Aorta (tissue), 5 donors: Measurements from ENCODE around the gene JADE2. TPM values are rescaled to one million over a fixed set of nuclear protein-coding genes. Genes with fewer than 3 reads are reported as not detected.
A peak's percentile ranks its signal among the peaks of the same experiment; 100 is the strongest.
"Not testable (repeated sequence)": the region's sequence is repeated elsewhere in the genome, so short reads cannot be mapped to it uniquely, and the experiment has no call there.

Experiments
- ATAC-seq: fragments of 200-7000 bp; cut with Tn5 transposase; one replicate; pipeline ENCODE4 v1.9.1; 2022; ENCODE audit warnings: moderate library complexity; ENCODE audit not compliant: low FRiP score
- DNase-seq, 2 donors: peaks; one replicate each; pipeline ENCODE4 v3.0.0-alpha.2; 2020
- H3K27ac ChIP-seq, 2 donors: one replicate each; pipeline ENCODE4 v1.5.1; 2013; ENCODE audit warnings: low read length in 2 of 2, mild to moderate bottlenecking in 2 of 2, moderate library complexity in 2 of 2, control low read depth in 1 of 2, inconsistent platforms in 1 of 2, low read depth in 1 of 2
- H3K27me3 ChIP-seq, 2 donors: one replicate each; pipeline ENCODE4 v1.6.1; 2013; ENCODE audit warnings: control low read depth in 1 of 2, low read length in 1 of 2, mild to moderate bottlenecking in 1 of 2, moderate library complexity in 1 of 2; ENCODE audit not compliant: insufficient read depth in 2 of 2, control insufficient read depth in 1 of 2
- H3K36me3 ChIP-seq, 2 donors: one replicate each; pipeline ENCODE4 v1.6.1; 2013; ENCODE audit warnings: control low read depth in 1 of 2, low read length in 1 of 2, mild to moderate bottlenecking in 1 of 2; ENCODE audit not compliant: insufficient read depth in 2 of 2, control insufficient read depth in 1 of 2
- H3K4me1 ChIP-seq, 2 donors: one replicate each; pipeline ENCODE4 v1.6.1; 2013; ENCODE audit warnings: low read length in 2 of 2, control low read depth in 1 of 2, mild to moderate bottlenecking in 1 of 2, moderate library complexity in 1 of 2; ENCODE audit not compliant: insufficient read depth in 2 of 2, control insufficient read depth in 1 of 2
- H3K4me3 ChIP-seq, 2 donors: one replicate each; pipeline ENCODE4 v1.5.1; 2013; ENCODE audit warnings: low read length in 2 of 2, control low read depth in 1 of 2, mild to moderate bottlenecking in 1 of 2
- H3K9me3 ChIP-seq: one replicate; pipeline ENCODE4 v1.6.1; 2013; ENCODE audit warnings: mild to moderate bottlenecking, low read length; ENCODE audit not compliant: control insufficient read depth
- WGBS, 2 donors: extraction: QIAGEN DNeasy Blood & Tissue Kit; methylation state at CpG; one replicate each; pipeline ENCODE4 v1.1.7; 2013; 5-methylcytosine and 5-hydroxymethylcytosine counted together
- intact Hi-C, 2 donors: fragments of 100-400 bp; cut with DNase I; formaldehyde crosslinking; loops; one replicate each; pipeline versions ENCODE4 v1.14.2 to v1.15.0; 2022
- polyA plus RNA-seq, 2 donors: library from polyadenylated mRNA; stranded (reverse); fragments of 200-250 nt; gene quantifications; one replicate each; pipeline ENCODE4 v1.2.3, GENCODE V29; 2013
- total RNA-seq, 2 donors: library from RNA; stranded (reverse); fragmentation: NEBNext Ultra II Directional; extraction: Animal tissue kit (Norgen Biotek cat#: 25700); gene quantifications; one replicate each; pipeline ENCODE4 v1.2.1, GENCODE V29; 2021
- donor health status: healthy with polysubstance abuse.
- donor health status: Bipolar disorder and iron deficiency.
- donor health status: DM: no; HTN: no; CAD: no.
- donor health status: DM: no; HTN: no; CAD: no.
- donor health status: DM: yes; HTN: yes; CAD: no.

The JADE2 gene
- total and polyA plus RNA-seq, 4 donors, result 6.1 to 60.3 (median 25.7) TPM

GRCh38 chr5:134492568-134492967 is 32.9 kb upstream of the JADE2 start:
- Histone ChIP-seq H3K27me3 (no peaks in the 10 kb centered on the region), H3K4me1 (no peaks in the 10 kb centered on the region), H3K9me3 (no peaks in the 10 kb centered on the region), H3K4me3 (no peak overlapping the region), H3K36me3 (no peaks in the 10 kb centered on the region), H3K27ac (no peak overlapping the region)
- intact Hi-C loops, result no loop called here
- ATAC-seq, result no peak
- DNase-seq, result no peak
- 93% methylated on average over 6 of the region's 6 CpGs for WGBS, 2 donors

GRCh38 chr5:134493461-134494055 is 31.9 kb upstream of the JADE2 start:
- no peaks in the 10 kb centered on the region for H3K27me3 ChIP-seq
- H3K36me3 ChIP-seq, result no peaks in the 10 kb centered on the region
- ATAC-seq (no peak), DNase-seq (peak in 1 of 2 donors; percentile 36)
- no peak overlapping the region for H3K4me3 ChIP-seq
- 92% methylated on average over 4 of the region's 4 CpGs for WGBS, 2 donors
- H3K4me1 ChIP-seq, result no peaks in the 10 kb centered on the region
- intact Hi-C loops, result no loop called here
- H3K9me3 ChIP-seq, result no peaks in the 10 kb centered on the region
- no peak overlapping the region for H3K27ac ChIP-seq

- ATAC-seq (no peak), DNase-seq (peak in 1 of 2 donors; percentile 5)
- H3K9me3 ChIP-seq, result no peaks in the 10 kb centered on the region
- no peaks in the 10 kb centered on the region for H3K27me3 ChIP-seq
- H3K4me3 ChIP-seq, result no peak overlapping the region
- no peaks in the 10 kb centered on the region for H3K36me3 ChIP-seq
- H3K4me1 ChIP-seq, result no peaks in the 10 kb centered on the region
- intact Hi-C loops, result no loop called here
- WGBS, 2 donors, result 75 to 85% methylated on average over 1 of the region's 1 CpG
- H3K27ac ChIP-seq, result no peak overlapping the region
These were observed 30.7 kb upstream of the JADE2 start for GRCh38 chr5:134494780-134495179.

GRCh38 chr5:134499905-134500304 is 25.6 kb upstream of the JADE2 start:
- H3K4me1 ChIP-seq, H3K4me3 ChIP-seq, H3K36me3 ChIP-seq, H3K9me3 ChIP-seq, ATAC-seq, H3K27ac ChIP-seq, DNase-seq, H3K27me3 ChIP-seq, intact Hi-C loops: not testable (repeated sequence)
- 84% methylated on average over 6 of the region's 6 CpGs for WGBS, 2 donors

GRCh38 chr5:134500699-134501430 is 24.6 kb upstream of the JADE2 start:
- H3K4me1 ChIP-seq, result no peaks in the 10 kb centered on the region
- no peaks in the 10 kb centered on the region for H3K27me3 ChIP-seq
- no peak overlapping the region for H3K27ac ChIP-seq
- no peak for ATAC-seq
- intact Hi-C loops, result no loop called here
- no peaks in the 10 kb centered on the region for H3K9me3 ChIP-seq
- peak in 1 of 2 donors; percentile 23 for DNase-seq
- H3K4me3 ChIP-seq, result no peak overlapping the region
- no peaks in the 10 kb centered on the region for H3K36me3 ChIP-seq
- 94 to 95% methylated on average over 17 of the region's 17 CpGs for WGBS, 2 donors

- H3K9me3 ChIP-seq, result no peaks in the 10 kb centered on the region
- H3K4me1 ChIP-seq, result no peaks in the 10 kb centered on the region
- no peaks in the 10 kb centered on the region for H3K36me3 ChIP-seq
- intact Hi-C loops, result loop anchor here in 1 of 2 donors (2.0 kb wide), 1 partner anchor 35 kb away; no protein-coding TSS in a partner anchor
- peak in 1 of 2 donors; percentile 3 for DNase-seq
- WGBS, 2 donors, result 92 to 96% methylated on average over 2 of the region's 2 CpGs
- ATAC-seq, result no peak
- no peak overlapping the region for H3K27ac ChIP-seq
- no peak overlapping the region for H3K4me3 ChIP-seq
- H3K27me3 ChIP-seq, result no peaks in the 10 kb centered on the region
These were observed 23.2 kb upstream of the JADE2 start for GRCh38 chr5:134502259-134502658.

GRCh38 chr5:134503088-134503936 is 22.2 kb upstream of the JADE2 start:
- Histone ChIP-seq H3K4me1 (no peaks in the 10 kb centered on the region), H3K27ac (peak overlapping the region in 1 of 2 donors; percentile 11), H3K4me3 (no peak overlapping the region), H3K27me3 (no peaks in the 10 kb centered on the region), H3K36me3 (no peaks in the 10 kb centered on the region), H3K9me3 (no peaks in the 10 kb centered on the region)
- DNase-seq, result peak; percentile 90 to 91
- WGBS, 2 donors, result 58 to 70% methylated on average over 11 of the region's 11 CpGs
- intact Hi-C loops, result loop anchor here in 1 of 2 donors (2.0 kb wide), 1 partner anchor 37 kb away; no protein-coding TSS in a partner anchor
- peak; percentile 83 for ATAC-seq

- Histone ChIP-seq H3K36me3 (no peaks in the 10 kb centered on the region), H3K4me1 (no peaks in the 10 kb centered on the region), H3K27ac (no peak overlapping the region), H3K27me3 (no peaks in the 10 kb centered on the region), H3K4me3 (no peak overlapping the region), H3K9me3 (no peaks in the 10 kb centered on the region)
- DNase-seq (peak in 1 of 2 donors; percentile 67), ATAC-seq (no peak)
- WGBS, 2 donors, result 93 to 95% methylated on average over 3 of the region's 3 CpGs
- intact Hi-C loops, result loop anchor here in 1 of 2 donors (2.0 kb wide), 1 partner anchor 37 kb away; no protein-coding TSS in a partner anchor
These were observed 21.5 kb upstream of the JADE2 start for GRCh38 chr5:134503937-134504437.
